Neural cell (in vitro differentiated cells): ENCODE results near the gene ZNF253.

Experiments
- RAD21 ChIP-seq: fragments of 450-650 bp; conservative IDR thresholded peaks from 2 replicates; pipeline ENCODE4 v1.6.1; 2014; ENCODE audit warnings: antibody characterized with exemption, mild to moderate bottlenecking, moderate library complexity
- TF ChIP-seq, protein P1 (sequence below): fragments of 450-650 bp; IDR thresholded peaks from 2 replicates; pipeline ENCODE4 v1.5.1; 2014; ENCODE audit warnings: antibody characterized with exemption, mild to moderate bottlenecking, moderate library complexity; ENCODE audit not compliant: poor library complexity, severe bottlenecking

- no peak for TF ChIP-seq RAD21
- TF ChIP-seq, protein P1, sequence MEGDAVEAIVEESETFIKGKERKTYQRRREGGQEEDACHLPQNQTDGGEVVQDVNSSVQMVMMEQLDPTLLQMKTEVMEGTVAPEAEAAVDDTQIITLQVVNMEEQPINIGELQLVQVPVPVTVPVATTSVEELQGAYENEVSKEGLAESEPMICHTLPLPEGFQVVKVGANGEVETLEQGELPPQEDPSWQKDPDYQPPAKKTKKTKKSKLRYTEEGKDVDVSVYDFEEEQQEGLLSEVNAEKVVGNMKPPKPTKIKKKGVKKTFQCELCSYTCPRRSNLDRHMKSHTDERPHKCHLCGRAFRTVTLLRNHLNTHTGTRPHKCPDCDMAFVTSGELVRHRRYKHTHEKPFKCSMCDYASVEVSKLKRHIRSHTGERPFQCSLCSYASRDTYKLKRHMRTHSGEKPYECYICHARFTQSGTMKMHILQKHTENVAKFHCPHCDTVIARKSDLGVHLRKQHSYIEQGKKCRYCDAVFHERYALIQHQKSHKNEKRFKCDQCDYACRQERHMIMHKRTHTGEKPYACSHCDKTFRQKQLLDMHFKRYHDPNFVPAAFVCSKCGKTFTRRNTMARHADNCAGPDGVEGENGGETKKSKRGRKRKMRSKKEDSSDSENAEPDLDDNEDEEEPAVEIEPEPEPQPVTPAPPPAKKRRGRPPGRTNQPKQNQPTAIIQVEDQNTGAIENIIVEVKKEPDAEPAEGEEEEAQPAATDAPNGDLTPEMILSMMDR = no peak
These were observed 49.0 kb upstream of the ZNF253 start for GRCh38 chr19:19816679-19817078.
